8988T (cell line): ENCODE results near the gene PROM1.

Experiments used
- DNase-seq: peaks from one replicate; pipeline ENCODE4 v3.0.0; 2011

PROM1 gene

DNA sequence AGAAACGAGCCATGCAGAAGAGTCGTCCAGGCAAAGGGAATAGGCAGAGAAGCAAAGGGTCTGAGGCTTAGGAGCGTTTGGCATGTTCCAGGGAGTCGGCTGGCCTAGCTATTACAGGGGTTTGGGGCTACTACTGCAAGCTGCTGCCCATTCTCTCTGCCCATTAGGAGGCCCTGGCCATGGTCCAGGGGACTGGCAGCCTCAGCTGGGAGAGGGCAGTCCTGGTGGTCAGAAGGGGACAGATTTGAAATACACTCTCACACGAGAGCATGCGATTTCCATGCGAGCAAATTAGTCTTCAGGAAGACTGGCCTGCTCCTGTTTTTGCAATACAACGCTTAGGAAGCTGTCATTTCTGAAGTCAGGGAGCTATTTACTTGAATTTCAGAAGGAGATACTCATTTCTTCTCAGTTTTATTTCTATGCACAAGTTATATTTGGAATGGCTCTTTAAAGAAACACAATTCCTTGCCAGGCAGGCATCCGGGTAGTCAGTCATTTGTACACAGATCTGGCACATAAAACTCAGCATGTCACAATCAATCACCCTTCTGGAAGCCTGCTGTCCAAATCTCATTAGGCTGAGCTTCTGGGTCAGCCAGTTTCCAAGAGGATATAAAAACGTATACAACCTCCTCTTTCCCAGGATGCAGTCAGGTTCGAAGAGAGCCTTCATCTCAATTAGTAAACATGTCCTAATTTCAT, 27.0 kb downstream of the PROM1 start:
- no peak for DNase-seq

DNA sequence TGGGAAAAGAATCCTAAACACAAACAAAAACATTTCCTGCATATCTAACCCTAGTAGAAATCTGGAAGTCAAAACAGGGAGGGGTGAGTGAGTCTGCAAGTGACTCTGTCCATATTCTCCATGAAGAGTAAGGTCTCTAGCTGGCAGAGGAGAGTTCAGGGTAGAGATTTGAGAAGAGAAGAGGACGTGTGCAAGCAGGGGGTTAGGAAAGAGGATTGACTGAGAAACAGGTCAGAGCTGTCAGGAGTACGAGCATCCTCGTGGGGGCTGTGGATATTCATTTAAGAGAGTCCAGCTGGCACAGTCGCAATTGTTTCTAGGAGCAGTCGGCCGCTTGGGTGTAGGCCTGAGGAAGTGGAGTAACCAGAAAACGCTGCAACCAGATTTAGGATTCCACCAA, 27.9 kb downstream of the PROM1 start:
- no peak for DNase-seq

GRCh38 chr4:16055471-16055870, 28.4 kb downstream of the PROM1 start:
- no peak for DNase-seq

DNA sequence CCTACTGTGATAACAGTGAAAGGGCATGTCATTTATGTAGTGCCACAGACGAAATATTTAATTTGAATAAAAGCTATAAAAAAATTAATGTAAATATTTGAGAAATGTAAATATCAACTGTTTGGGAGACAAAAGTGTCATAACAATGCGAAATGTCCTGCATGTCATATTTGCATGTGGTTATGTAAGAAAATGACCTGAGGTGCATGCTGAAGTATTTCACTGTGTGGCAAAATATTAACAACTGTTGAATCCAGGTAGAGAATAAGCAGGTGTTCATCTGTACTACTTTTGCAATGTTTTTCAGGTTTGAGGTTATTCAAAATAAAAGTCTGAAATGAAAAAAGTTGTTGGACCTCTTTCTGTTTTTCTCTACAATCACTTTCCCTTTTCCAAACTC, 30.9 kb downstream of the PROM1 start:
- DNase-seq = no peak

DNA sequence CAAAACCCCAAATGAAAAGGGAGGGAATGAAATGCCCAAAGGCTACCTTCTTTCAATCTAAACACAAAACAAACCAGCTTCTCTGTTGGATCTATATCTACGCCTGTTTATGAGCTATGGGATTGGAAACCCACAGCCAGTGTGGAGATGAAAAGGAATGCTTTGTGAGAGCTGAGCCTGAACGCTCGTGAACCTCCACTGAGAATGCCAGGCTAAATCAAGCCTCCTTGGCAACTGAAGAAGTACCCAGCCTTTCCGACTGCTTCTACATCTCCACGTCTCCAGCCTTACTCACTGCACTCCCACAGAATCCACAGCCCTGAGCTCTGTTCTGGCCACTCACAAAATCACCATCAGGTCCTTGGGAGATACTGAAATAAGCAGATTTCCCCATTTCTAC, 31.8 kb downstream of the PROM1 start:
- DNase-seq = no peak

DNA sequence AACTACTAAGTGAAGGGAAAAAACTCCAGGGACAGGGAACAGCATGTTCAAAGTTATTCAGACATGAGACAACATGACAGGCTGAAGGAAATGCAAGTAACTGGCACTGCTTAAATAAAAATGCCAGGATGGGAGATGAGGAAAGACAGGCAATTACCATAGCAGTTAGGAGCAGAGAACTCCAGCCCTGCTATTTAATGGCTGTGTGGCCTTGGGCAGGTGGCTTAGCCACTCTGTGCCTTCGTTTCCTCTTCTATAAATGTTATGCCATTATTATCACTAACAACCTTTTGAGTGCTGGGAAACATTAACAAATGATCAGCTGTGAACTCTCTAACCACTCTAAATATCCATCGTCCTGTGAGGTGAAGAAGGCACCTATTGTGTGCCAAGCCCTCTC, 32.7 kb downstream of the PROM1 start:
- DNase-seq = no peak

DNA sequence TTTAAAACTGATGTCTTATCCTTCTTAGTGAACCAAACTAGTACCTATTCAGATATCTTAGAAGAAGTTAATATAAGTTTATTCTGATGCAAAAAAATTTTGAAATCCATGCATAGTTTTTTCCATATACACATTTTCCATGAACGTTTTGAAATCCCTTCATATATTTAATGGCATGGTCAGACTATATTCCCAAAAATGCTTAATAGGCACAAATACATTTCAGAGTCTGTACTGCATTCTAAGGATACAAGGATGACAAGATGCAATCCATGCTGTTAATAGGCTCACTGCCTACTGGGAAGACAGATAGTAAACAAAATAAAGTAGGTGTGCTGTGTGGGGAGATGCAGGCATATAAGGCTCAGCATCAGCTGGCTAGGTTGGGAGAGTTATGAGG, 33.2 kb downstream of the PROM1 start:
- no peak for DNase-seq

DNA sequence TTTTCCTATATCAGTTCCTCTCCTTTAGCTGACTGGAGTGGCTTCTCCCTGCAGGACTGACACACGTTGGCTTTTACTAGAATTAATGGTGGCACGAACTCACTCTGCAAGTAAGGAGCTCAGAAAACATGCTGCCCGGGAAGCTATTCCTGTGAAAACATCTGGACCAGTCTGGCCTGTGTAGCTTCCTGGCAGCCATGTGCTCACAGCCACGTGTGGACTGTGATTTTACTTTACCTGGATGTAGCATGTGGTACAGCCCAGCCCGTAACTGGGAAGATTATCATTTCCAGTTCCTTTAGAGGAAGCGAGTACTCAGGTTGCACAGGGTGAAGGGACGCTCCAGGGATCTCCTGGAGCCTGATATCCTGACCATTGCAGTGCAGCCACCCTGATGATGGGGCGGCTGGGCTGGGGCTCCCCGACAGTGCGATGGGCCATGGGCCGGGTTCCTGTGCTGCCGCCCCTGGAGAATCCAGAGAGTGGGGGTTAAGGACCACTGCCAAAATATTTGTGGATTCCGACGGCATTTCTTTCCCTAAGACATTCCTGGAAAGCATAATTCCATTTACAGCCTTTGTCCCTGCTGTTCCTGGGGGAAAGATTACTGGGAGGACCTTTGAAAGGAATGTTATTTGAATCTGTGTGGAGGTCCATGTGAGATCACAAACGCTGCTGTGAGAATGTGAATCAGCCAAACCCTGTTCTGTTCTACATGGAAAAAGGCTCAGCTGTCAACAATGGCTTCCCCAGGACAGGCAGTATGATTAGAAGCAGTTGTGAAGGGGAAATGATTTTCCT, 35.0 kb downstream of the PROM1 start:
- DNase-seq = no peak

GRCh38 chr4:16045687-16046086, 38.1 kb downstream of the PROM1 start:
- DNase-seq = no peak

DNA sequence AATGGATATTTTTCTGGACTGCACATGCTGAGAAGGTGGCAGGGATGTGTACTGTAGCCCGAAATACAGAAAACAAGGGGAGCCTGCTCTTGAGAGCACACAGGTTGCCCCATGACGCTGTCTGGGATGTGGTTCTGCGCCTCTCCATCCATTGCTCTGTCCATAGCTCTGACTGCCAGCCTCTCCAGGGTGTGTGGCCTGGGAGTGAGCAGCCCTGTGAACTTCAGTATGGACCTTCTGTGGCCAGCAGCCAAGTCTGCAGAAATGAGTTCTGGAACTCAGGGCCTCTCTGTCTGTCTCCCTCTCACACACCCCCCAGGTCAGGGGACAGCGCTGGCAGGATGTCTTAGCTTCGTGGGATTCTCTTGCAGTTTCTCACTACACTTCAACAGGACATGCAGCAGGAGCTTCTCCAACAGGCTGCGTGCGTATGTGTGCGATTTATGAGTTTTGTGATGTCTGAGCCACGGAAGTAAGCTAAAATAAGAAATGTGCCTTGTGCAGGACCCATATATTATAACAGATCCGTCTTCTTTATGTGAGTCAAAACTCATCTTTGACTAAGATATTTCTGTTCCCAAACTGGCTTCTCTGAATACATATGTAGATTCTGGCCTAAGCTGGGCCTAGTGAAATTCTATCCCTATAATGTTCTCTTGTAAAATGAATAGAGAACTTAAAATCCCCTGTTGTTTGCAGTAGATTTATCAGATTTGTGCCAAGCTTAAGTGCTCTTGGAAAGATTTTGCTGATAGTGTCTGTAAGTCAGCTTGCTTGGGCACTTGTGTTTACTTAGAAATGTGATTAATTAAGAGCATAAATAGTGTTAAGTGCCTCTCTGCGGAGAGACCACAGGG, 40.0 kb downstream of the PROM1 start:
- no peak for DNase-seq

- no peak for DNase-seq
These were observed 44.7 kb downstream of the PROM1 start for GRCh38 chr4:16039139-16039538.

GRCh38 chr4:16037901-16038300, 45.9 kb downstream of the PROM1 start:
- DNase-seq = no peak

- no peak for DNase-seq
These were observed 48.0 kb downstream of the PROM1 start for GRCh38 chr4:16035843-16036242.

DNA sequence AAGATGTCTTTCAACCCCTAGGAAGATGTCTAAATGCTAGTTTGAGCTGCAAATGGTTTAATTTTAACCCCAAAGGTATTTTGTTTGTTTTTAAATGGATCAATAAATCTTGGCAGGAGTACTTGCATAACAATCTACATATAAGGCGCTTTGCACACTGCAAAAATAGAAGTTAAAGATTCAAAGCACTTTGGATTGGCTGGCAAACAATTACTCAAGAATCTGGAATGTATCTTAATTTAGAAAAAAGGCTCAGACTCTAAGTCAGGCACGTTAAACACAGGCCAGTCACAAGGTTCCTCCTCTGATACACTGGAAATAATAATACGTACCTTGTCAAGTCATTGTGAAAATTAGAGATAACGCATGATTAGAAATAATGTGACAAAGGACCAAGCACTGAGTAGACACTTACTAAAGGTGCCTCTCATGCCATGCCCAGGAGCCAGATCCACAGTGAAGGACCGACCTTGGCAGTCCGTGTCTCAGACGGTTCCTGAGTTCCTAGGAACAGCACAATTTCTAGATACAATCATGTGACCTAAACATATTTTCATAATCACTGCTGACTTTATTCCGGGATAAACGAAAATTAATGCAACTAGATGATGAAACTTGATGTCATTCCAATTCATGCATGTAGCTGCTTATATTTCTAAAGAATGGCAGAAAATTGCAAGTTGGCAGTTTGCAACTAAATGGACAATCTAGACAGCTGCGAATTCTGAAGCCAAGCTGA, 49.6 kb downstream of the PROM1 start:
- DNase-seq = no peak

DNA sequence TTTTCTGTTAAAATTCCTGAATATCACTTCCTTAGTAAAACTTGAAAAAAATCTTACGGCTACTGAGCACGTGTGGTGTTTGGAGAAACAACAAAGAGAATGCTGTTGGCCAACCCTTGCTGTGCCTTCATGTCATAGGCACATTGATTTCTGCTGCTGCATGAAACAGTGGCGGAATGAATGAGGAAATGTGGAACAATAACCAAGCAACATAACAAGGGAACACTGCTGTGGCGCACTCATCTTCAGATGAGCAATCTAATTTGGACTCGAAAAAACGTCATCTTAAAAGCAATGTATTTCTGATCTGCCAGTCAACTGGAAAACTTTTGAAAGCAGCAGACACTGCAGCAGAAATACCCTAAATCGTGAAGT, 51.4 kb downstream of the PROM1 start:
- no peak for DNase-seq

- no peak for DNase-seq
These were observed 52.1 kb downstream of the PROM1 start for GRCh38 chr4:16031546-16032395.

DNA sequence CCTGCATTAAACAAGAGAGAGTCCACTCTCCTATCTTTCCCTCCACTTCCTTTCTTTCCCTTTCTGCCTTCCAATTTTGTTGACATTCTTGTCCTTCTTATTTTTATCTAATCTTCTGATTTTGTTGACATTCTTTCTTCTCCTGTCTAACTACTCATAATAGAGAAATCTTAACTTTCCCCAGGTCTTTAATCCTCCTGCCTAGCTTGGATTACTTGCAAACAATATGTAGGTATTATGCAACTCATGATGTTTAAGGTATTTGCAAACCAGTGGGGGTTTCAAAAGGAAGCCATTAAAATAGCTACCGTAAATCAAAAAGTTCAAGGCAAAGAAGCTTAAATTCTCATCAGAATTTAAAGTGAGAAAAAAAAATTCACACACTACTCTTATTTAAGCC, 53.9 kb downstream of the PROM1 start:
- no peak for DNase-seq

- no peak for DNase-seq
These were observed 54.6 kb downstream of the PROM1 start for GRCh38 chr4:16029262-16029661.

- no peak for DNase-seq
These were observed 56.2 kb downstream of the PROM1 start for GRCh38 chr4:16027626-16028025.

DNA sequence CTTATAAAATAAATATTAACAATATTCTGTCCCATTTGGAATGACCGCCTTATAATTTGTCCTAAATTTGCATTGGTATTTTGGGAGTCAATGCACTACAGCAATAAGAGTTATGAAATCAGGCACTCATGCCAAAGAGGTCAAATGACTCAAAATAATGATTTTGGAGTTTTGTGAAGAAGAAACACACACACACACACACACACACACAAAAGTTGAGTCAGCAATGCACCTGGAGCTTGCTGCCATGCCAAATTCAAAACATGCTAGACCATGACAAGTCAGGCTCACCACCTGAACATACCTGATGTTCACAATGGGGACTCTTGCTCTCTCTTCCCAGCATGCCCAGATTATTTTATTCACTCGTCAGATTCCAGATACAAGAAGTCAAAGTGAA, 56.7 kb downstream of the PROM1 start:
- no peak for DNase-seq

- no peak for DNase-seq
These were observed 57.6 kb downstream of the PROM1 start for GRCh38 chr4:16026160-16026761.

- no peak for DNase-seq
These were observed 58.6 kb downstream of the PROM1 start for GRCh38 chr4:16025268-16025667.
